ENCODE data around the gene LAMC2.

LAMC2 gene

DNA sequence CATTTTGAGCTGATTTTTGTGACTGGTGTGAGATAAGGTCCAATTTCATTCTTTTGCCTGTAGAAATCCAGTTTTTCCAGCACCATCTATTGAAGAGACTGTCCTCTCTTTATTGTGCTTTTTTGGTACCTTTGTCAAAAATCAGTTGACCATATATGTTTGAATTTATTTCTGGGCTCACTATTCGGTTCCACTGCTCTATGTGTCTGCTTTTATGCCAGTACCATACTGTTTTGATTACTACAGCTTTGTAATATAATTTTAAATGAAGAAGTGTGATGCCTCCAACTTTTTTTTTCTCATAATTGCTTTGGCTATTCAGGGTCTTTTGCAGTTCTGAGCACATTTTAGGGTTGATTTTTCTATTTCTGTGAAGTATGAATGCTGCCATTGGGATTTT lies 69.0 kb downstream of the LAMC2 start:
- TF ChIP-seq, protein P1, sequence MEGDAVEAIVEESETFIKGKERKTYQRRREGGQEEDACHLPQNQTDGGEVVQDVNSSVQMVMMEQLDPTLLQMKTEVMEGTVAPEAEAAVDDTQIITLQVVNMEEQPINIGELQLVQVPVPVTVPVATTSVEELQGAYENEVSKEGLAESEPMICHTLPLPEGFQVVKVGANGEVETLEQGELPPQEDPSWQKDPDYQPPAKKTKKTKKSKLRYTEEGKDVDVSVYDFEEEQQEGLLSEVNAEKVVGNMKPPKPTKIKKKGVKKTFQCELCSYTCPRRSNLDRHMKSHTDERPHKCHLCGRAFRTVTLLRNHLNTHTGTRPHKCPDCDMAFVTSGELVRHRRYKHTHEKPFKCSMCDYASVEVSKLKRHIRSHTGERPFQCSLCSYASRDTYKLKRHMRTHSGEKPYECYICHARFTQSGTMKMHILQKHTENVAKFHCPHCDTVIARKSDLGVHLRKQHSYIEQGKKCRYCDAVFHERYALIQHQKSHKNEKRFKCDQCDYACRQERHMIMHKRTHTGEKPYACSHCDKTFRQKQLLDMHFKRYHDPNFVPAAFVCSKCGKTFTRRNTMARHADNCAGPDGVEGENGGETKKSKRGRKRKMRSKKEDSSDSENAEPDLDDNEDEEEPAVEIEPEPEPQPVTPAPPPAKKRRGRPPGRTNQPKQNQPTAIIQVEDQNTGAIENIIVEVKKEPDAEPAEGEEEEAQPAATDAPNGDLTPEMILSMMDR (IDR thresholded peaks at IDR 0.05; ENCODE audit: extremely low read depth, insufficient read depth, missing control alignments): no peak
- no peak for DNase-seq (ENCODE audit: low spot score)
- in situ Hi-C loops (cut with MboI; ENCODE audit: low pct_unique_long_range_greater_than_20kb, low sequenced_read_pairs, unreplicated experiment): no loop called here

DNA sequence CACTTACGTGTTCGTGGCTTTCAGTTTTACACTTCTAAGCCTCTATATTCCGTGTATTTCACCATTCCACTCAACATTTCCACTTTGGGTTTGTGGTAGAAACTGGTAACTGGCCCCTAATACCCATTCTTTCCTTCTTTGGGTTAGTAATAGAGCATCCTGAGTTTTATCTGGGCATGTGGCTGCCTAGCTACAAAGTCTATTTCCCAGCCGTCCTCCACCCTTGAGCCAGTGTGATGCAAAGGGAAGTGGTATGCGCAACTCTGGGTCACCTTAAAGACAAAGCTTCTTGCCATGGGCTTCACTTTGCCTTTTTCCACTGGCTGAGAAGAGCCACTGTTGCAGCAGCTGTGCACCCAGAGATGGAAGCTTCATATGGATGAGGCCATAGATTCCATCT lies 73.9 kb downstream of the LAMC2 start:
- in situ Hi-C loops (cut with MboI; ENCODE audit: low pct_unique_long_range_greater_than_20kb, low sequenced_read_pairs, unreplicated experiment): no loop called here
- TF ChIP-seq, protein P1 (IDR thresholded peaks at IDR 0.05; ENCODE audit: extremely low read depth, insufficient read depth, missing control alignments): no peak
- no peak for DNase-seq (ENCODE audit: low spot score)

DNA sequence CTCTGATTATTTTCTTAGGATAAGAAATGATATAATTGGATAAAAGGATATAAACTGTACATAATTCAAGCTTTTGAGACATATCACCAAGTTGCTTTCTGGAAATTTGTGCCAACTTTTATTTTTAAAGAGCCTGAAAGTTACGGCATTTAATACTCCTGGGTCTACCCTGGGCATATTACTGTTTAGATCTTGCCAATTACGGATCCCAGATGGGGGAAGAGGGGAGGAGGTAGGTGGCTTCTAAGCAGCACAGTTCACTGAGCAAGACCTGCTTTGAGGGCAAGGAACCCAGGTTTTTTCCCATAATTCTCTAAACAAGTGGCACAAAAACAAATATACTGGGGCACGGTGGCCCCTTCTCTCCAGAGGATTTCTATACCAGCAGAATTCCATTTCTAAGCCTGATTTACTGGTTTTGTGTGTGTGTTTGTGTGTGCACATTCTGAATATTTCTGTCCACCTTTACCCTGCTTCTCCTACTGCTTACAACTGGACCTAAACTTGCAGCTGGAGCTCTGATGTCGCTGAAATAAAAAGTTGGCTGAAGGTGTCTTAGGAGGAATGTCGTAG lies 76.7 kb downstream of the LAMC2 start:
- TF ChIP-seq, protein P1 (IDR thresholded peaks at IDR 0.05; ENCODE audit: extremely low read depth, insufficient read depth, missing control alignments): no peak
- in situ Hi-C loops (cut with MboI; ENCODE audit: low pct_unique_long_range_greater_than_20kb, low sequenced_read_pairs, unreplicated experiment): no loop called here
- DNase-seq (ENCODE audit: low spot score): no peak

DNA sequence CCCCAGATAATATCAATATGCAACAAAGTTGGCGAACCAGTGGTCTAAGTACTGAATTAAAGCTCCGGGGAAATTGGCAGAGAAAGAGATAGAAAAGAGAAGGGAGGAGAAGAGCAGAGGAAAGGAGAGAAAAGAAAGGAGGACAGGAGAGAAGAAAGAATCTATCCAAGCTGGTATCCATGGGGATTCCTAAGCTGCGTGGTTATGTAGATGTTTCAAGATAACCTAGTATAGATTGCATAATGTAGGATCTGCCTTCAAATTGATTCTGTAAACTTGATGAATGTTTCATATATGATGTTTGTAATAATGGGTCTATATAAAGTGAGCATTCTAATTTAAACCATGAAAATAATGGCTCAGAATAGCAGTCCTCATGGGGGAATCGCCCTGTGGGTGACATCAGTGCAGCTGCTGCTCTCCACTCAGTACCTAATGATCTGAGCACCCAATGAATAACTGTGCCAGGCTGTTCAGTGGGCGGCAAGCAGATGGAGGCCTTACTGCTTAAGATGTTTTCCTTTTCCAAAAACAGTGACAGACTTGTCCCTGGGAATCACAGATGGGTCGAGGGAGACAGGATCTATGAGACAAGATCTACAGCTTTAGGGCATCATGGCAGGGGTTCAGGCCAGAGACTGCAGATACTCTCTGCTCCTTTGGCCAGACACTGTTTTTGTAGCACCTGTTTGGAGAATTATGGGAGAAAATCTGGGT lies 78.0 kb downstream of the LAMC2 start:
- TF ChIP-seq, protein P1 (IDR thresholded peaks at IDR 0.05; ENCODE audit: extremely low read depth, insufficient read depth, missing control alignments): no peak
- DNase-seq (ENCODE audit: low spot score): no peak
- in situ Hi-C loops (cut with MboI; ENCODE audit: low pct_unique_long_range_greater_than_20kb, low sequenced_read_pairs, unreplicated experiment): no loop called here

DNA sequence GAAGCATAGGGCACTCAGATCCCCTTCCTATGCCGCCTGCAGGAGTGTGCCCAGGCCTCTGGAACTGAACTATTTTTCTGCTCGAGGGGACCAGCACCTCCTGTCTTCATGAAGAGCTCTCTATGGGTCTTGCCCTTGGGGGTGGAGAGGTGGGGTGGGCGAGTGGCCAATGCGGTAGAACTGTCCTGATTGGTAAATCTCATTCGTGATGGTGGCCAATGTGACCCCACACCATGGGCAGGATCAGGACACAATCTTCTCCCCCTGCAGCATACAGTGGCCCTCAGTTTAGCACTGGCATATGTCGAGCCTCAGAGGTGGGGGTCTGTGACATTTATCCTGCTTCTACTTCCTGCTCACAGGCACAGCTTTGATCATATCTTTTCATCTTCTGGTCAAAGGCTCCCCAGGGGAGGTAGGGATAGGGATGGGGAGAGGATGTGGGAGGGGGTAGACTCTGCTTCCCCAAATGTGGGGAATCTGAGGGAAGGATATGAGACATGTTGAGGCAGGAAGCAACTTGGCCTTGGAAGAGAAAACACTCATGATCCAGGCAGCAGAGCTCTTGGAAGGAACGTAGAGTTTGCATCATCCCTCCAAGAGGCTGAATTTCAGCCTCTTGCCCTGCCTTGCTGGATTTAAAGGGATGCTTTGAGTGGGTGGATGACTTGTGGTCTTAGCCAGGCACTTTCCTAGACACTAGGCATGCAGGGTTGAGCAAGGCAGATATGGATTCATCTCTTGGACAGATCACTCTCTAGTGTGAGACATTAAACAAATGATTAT lies 81.8 kb downstream of the LAMC2 start:
- in situ Hi-C loops (cut with MboI; ENCODE audit: low pct_unique_long_range_greater_than_20kb, low sequenced_read_pairs, unreplicated experiment): no loop called here
- TF ChIP-seq, protein P1 (IDR thresholded peaks at IDR 0.05; ENCODE audit: extremely low read depth, insufficient read depth, missing control alignments): no peak
- DNase-seq (ENCODE audit: low spot score): no peak

DNA sequence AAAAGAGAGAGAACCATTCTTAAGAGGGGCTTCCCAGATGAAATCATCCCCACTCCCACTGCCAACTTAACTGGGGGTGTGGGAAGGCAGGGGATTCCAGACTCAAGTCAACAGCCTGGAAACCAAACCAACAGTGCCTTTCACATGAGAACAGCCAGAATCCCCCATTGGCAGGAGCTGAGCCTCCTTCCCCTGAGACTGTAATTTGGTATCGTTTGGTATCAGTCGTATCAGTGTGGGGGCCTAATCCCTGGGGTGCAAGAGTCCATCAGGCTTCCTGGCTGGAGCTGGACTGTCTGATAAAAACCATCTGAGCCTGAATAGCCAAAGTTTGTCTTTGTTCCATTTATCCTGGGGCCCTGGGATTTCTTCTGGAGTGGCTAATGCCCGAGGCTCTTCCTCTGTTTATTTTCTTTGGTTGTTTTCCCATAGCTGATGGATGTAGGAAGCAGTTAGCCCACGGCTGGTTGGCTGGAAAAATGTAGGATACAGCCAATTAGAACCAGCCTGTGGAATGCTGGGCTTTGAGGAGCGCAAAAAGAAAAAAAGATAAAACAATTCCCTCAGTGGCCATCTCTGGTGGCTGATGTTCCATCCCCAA lies 84.6 kb downstream of the LAMC2 start:
- TF ChIP-seq, protein P1 (IDR thresholded peaks at IDR 0.05; ENCODE audit: extremely low read depth, insufficient read depth, missing control alignments): no peak
- in situ Hi-C loops (cut with MboI; ENCODE audit: low pct_unique_long_range_greater_than_20kb, low sequenced_read_pairs, unreplicated experiment): no loop called here
- no peak for DNase-seq (ENCODE audit: low spot score)
